LNCAP (cell line): Measurements from ENCODE around the gene JUN.

Experiments used
- TF ChIP-seq, protein P1 (sequence below): fragments of 450-650 bp; IDR thresholded peaks from 2 replicates; pipeline ENCODE4 v1.5.1; 2017; ENCODE audit warnings: mild to moderate bottlenecking

JUN gene

DNA sequence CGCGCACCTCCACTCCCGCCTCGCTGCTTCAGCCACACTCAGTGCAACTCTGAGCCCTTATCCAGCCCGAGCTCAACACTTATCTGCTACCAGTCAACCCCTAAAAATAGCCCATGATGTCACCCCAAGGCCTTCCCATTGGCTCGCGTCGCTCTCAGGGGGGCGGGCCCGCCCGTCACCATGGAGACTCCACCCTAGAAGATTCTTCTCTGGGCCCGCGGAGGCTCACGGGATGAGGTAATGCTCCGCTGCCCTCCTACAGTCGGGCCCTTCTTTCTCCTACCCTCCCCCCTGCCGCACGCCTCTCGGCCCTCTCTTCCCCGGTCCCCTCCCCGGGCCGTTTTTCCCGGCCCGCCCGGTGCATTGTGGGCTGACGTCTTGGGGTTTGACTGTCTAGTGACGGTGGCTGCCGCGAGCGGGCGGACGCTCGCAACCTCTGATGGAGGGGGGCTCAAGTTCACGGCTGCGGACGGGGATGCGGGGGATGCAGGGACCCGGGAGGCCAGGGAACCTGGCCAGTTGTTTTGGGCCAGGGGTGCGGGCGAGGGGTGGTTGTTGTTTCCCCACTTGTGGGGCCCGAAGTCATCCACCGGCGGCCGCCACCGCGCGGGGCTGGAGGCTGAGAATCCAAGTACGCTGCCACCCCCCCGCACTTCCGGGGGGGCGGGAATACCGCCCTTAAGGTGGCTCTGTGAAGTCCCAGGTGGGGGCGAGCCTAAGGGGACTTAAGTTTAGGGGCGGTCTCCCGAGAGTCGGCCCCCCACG lies at the start of gene JUN:
Gene JUN, minus strand, starts transcription at position 55 of the 765 bp plus-strand sequence. CDS start 977 bp downstream, outside the sequence.
- TF ChIP-seq, protein P1, sequence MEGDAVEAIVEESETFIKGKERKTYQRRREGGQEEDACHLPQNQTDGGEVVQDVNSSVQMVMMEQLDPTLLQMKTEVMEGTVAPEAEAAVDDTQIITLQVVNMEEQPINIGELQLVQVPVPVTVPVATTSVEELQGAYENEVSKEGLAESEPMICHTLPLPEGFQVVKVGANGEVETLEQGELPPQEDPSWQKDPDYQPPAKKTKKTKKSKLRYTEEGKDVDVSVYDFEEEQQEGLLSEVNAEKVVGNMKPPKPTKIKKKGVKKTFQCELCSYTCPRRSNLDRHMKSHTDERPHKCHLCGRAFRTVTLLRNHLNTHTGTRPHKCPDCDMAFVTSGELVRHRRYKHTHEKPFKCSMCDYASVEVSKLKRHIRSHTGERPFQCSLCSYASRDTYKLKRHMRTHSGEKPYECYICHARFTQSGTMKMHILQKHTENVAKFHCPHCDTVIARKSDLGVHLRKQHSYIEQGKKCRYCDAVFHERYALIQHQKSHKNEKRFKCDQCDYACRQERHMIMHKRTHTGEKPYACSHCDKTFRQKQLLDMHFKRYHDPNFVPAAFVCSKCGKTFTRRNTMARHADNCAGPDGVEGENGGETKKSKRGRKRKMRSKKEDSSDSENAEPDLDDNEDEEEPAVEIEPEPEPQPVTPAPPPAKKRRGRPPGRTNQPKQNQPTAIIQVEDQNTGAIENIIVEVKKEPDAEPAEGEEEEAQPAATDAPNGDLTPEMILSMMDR: no peak

DNA sequence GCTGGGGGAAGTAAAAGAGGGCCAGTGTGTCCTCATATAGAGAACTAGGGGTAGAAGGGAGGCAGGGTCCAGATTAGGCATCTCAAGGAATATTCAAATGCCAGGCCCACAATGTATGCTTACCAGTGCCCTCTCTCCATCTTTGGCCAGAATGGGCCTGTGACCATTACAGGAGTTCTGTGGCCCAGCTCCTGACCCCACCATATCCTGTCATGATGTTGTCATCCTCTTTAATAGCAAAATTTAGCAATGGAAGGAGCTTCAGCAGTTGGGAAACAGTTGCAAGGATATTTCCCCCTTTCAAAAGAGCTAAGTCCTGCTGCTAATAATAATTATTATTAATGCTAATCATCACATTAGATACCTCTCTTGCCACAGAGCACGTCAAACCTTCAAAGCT lies 49.3 kb upstream of the JUN start:
- TF ChIP-seq, protein P1: no peak

DNA sequence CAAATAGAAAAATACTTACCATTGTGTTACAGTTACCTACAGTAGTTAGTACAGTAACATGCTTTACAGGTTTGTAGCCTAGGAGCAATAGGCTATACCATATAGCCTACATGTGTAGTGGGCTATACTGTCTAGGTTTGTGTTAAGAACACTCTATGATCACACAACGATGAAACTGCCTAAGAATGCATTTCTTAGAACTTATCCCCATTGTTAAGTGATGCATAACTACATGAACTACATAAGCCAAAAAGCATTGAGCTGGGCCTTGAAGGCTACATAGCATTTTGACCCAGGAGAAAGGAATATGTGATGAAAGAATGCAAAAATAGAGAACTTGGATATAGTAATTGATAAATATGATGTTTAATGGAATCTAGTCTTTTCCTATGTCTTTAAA lies 46.4 kb upstream of the JUN start:
- TF ChIP-seq, protein P1: no peak

DNA sequence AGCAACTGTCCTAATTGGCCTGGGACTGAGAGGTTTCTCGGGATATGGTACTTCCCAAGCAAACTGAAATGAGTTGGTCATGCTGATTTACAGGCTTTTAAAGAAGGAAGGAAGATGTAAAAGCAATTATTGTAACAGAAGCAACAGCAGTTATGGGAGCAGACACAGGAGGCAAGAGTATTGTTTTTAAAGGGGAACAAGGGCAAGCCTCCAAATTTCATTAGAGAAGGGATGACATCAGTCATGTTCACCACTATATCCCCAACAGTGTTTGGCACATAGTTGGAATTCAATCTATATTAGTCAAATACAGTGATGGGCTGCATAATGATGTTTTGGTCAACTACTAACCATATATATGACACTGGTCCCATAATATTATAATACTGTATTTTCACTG lies 46.0 kb upstream of the JUN start:
- TF ChIP-seq, protein P1: no peak

- TF ChIP-seq, protein P1: no peak
Observed at GRCh38 chr1:58827298-58827697, 43.5 kb upstream of the JUN start.

- TF ChIP-seq, protein P1: no peak
Observed at GRCh38 chr1:58824753-58825389, 41.0 kb upstream of the JUN start.

DNA sequence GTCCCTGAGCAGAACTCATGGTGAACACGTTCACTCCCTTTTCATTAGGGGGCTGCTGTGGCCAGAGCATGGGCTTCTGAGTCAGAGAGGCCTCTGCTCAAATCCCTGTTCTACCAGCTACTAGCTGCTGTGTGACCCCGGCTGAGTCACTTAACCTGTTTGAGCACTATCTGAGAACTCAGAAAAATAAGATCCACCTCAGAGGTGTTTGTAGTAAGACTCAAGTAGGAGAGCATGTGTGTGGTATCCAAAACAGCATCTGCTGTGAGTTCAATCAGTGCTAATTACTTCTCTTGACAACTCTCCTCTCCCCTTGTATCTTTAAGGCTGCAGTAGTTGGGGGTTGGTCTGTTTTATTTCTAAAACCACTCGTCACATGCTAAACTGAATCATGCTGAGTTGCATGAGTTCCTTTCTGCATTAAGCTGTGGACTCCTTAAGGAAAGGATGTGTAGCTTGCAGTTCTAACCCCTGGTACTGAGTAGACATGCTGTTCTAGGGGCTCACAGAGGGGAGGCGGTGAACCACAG lies 39.7 kb upstream of the JUN start:
- TF ChIP-seq, protein P1: no peak
